Measurements from ENCODE around the gene ABLIM1.

ABLIM1 gene

DNA sequence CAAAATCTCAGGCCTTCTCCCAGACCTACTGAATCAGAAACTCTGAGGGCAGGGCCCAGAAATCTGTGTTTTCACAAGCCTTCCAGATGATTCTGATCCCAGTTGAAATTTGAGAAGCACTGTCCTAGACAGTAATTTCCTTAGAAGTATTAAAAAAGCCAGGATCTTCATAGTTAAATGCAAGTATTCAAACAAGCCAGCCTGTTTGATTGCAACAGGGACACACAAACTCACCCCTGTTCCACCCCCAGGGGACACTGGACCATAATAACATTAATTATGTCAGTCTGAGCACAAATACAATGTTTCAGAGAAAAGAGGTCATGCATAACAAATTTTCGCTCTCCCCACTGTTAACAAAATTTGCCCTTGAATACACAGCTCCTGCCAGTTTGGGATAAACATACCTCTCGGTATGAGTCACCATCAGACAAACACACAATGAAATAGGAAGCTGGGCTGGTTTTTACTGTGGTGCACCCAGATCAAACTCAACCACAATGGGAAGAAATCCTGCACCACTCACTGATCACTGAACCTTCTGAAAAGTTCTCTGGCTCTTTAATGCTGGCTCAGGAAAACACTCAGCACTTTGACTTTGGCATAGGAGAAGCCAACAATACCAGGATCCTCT lies 34.3 kb downstream of the ABLIM1 start:
- DNase-seq (ENCODE audit: low spot score), result peak; percentile 78

DNA sequence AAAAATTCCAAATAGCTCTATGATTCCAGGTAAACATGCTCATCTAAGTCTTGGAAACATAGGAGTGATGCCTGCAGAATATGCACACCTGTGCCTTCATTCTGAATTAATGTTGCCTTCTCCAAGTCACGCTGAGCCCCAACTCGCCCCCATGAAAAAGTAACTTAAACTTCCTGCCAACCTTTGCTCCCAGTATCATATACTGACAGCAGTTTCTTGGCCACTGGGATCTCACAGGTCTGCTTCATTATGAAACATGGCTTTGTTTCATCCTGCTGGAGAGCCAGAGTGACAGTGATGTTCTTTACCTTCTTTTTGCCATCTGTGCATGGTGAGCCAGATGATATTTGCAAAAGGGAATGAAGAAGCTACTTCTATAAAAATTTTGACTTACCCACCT lies 34.9 kb downstream of the ABLIM1 start:
- no peak for DNase-seq (ENCODE audit: low spot score)

DNA sequence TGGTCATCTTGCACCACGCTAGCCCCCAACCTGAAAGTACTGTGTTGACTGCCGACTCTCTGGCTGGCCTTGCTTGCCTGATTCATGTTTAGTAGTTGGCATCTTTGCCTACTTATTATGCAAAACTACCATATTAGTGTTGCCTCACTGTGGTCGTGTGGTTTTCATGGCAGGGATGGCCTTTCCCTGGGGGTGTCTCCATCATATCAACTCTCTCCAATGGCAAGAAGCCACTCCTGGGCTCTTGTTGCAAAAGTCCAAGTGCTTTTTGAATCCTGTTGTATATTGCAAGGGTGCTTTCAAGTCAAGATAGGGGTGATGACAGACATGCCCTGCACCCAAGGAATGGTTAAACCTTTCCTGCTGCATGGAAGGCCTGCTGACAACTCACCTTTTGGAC lies 39.4 kb downstream of the ABLIM1 start:
- no peak for DNase-seq (ENCODE audit: low spot score)

GRCh38 chr10:114616516-114616915 lies 41.6 kb downstream of the ABLIM1 start:
- DNase-seq (ENCODE audit: low spot score), result peak; percentile 24

DNA sequence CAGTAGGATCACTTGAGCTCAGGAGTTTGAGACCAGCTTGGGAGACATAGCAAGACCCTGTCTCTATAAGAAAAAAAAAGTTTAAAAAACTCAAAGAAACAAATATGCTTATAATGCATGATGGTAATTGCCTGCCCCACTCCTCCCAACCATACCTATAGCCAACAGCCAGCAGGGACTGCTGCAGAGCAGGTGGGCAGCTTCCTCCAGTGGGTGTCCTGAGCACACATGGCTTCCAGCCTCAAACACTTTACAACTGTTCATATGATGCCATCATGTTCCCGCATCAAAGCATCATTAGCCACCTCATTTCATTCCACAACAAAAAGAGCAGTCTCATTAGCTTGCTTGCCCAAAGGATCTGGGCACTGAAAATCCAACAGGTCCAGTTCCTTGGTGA lies 42.0 kb downstream of the ABLIM1 start:
- no peak for DNase-seq (ENCODE audit: low spot score)

DNA sequence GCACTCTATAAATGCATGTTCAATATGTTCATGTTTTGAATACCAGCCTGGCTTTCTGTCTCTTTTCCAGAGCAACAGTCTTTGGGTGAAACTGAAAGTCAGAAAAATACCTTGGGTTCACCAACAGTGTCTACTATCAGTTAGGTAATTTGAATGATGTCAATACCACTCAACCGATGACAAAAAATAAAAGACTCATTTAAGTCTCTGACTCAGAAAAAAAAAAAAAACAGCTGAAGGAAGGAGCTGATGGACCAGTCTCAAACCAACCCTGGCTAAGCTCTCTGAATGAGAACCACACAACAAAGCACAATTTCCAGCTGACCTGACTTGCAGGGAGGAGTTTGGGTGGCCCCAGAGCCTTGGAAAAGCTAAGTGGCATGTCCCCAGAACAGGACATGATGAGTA lies 42.5 kb downstream of the ABLIM1 start:
- no peak for DNase-seq (ENCODE audit: low spot score)

GRCh38 chr10:114613237-114613979 lies 44.7 kb downstream of the ABLIM1 start:
- DNase-seq (ENCODE audit: low spot score), result no peak

DNA sequence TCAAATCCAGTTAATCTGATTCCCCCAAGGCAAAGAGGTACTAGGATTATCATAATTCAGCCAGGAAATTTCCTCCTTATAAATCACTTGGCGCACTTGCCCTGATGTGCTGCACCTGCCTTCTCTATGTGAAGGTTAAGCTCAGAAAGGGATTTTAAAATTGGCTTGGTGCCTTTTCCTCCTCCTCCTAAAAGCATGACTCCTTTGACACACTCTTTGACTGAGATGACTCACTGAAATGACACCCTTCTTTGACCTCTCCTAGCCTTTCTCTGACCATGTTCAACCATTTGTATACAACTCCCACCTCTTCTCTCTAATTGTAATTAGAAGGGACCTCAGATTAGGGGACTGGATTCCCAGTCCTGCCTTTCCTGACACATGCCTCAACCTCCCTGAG lies 46.5 kb downstream of the ABLIM1 start:
- DNase-seq (ENCODE audit: low spot score), result no peak

- DNase-seq (ENCODE audit: low spot score), result no peak
These were observed 48.3 kb downstream of the ABLIM1 start for GRCh38 chr10:114609518-114610426.

- no peak for DNase-seq (ENCODE audit: low spot score)
These were observed 50.6 kb downstream of the ABLIM1 start for GRCh38 chr10:114607358-114607998.

GRCh38 chr10:114605155-114605797 lies 52.8 kb downstream of the ABLIM1 start:
- DNase-seq (ENCODE audit: low spot score), result no peak

DNA sequence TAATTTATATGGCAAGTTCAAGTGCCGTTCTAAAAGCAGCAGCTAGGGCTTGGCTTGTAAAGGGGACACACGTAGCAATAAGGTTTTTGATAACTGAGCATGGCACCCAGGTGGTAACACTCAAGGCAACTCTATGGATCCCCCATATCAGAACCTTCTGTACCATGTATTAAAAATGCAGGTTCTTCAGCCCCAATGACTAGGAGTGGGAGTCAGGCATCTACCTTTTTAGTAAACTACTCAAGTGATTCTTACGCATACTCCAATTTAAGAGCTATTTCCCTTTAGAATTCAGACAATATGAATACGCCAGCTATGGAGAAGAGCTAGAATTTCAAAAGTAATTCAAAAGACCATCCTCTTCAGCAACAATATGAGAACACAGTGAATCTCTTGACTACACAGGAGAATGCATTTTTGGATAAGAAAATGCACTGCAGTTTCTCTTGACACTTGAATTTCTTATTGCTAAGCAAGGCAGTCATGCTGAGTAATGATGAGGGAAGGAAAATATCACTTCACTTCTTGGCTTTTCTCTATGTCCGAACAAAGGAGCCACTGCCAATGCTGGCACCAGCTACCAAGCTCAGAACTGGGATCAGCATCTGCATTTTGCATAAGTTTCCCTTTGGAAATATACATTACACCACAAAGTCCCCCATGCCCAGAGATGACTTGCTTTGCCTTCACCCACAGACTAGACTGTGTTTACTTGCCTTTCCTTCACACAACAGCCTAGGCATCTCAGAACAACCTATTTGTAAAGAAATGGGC lies 53.5 kb downstream of the ABLIM1 start:
- no peak for DNase-seq (ENCODE audit: low spot score)

DNA sequence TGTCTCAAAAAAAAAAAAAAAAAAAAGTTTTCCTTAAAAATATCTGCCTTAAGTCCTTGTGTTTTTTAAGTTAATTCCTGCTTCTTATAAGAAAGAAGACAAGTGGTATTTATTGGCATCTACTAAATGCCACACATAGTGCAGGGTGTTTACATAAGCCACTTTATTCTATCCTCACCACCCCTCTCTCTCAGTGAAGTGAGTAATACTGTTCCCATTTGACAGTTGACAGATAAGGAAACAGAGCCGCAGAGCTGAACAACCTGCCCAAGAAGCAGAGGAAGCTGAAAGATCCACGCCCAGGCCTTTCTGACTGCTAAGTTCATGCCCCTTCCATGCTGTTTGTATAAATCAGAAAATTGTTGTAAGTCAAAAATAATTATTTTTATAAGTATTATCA lies 54.1 kb downstream of the ABLIM1 start:
- DNase-seq (ENCODE audit: low spot score), result no peak

DNA sequence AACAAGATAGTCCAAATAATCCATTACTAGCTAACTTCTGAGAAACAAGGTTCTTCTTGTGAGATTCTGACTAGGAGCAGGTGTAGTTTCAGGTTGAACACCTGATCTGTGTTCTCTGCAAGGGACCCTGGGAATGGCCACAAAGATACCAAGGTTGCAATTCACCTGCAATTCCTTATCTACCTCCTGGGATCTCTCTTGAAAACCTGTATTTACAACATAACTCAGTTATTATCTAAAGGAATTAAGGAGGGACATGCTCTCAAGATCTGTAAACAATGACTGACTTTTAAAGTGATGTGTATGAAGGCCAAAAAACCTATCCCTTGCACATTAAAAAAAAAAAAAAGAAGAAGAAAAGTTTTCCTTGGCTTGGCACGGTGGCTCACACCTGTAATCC lies 54.8 kb downstream of the ABLIM1 start:
- DNase-seq (ENCODE audit: low spot score), result no peak

DNA sequence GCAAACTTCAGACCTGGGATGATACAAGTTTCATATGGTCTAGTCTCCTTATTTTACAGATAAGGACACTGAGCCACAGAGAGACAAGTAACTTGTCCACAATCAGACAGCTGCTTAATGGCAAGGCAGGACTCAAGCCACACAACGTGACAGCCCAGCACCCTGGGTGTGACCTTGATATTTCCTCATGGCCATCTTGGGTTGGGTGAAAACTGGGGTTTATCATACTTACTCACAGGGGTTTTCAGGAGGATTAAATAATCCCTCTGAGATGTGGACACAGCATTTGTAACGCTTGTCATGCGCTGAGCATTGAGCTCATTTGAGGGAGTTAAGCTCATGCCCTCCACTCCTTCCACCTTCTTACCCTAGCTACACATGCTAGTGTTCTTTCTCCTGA lies 58.0 kb downstream of the ABLIM1 start:
- DNase-seq (ENCODE audit: low spot score), result no peak

DNA sequence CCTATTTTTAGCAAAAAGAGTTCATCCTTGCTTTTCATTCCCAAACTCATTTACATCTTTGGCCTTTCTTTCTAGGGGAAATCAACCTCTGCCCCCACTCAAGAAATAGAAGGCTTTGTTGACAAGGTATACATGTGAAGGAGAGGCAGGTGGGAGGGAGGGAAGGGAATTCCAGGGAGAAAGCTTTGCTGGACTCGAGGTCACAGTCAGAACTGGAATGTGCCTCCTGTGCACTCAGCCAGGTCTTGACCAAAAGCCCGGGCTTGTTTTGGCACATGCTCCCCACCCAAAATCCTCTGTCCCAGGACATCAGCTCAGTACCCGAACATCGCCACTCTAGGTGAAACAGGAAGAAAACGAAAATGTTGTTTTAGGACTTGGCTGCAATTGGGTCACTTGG lies 61.3 kb downstream of the ABLIM1 start:
- no peak for DNase-seq (ENCODE audit: low spot score)

DNA sequence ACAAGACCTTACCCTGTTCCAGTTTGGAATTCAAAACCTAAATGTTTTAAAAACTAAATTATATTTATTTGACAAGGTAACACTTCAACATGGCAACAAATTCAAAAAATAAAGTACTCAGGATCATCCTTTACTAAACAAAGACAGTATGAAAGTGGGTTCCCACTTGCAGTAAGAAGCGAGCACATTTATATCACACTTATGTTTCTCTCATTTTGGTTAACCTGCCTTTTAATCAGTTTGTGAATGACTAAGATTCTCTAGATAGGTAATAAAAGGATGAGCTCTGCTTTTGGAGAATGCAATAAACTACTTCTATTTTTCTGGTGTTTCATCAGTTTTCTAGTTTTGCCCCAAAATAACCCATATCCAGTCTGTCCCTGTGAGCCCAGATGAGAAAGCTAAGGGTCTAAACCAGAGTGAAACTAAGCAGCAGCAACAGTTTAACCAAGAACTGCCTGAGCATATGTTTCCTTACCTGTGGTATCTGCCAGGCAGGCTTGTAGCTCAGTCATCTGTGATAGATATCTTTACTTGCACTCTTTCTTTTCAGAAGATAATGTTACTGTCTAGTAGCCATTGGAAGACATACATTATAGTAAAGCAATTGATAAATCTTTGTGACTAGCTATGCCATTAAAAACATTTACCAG lies 64.1 kb downstream of the ABLIM1 start:
- no peak for DNase-seq (ENCODE audit: low spot score)

DNA sequence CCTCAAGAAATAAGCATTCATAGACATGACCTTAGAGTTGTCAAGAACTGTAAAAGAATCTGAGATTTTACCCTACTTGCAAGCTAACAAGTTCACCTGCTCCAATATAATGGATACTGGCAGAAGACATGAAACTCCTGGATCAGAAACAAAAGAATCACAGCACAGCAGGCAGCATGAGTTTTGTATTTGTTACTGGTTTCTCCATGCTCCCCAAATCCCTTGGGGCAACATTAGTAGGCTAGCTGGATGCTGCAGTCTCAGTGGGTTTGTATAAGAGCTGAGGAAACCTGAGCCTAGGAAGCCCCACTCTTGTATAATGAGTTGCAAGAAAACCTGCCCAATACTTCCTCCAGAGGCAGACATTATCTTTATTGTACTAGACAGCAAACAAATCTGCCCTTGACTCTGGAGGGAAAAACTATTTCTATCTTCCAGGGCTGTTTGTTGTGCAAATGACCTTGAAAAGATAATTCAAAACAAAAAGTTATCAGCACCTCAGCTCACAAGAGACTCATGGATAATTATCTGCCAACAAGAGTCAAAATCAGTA lies 64.8 kb downstream of the ABLIM1 start:
- no peak for DNase-seq (ENCODE audit: low spot score)

- no peak for DNase-seq (ENCODE audit: low spot score)
These were observed 67.1 kb downstream of the ABLIM1 start for GRCh38 chr10:114590993-114591392.

GRCh38 chr10:114584419-114584818 lies 73.7 kb downstream of the ABLIM1 start:
- no peak for DNase-seq (ENCODE audit: low spot score)
